Heart left ventricle (tissue), 16 donors: ENCODE measurements around the gene CHRNG. TPM values are rescaled to one million over a fixed set of nuclear protein-coding genes. Genes with fewer than 3 reads are reported as not detected.
A peak's percentile ranks its signal among the peaks of the same experiment; 100 is the strongest.

ENCODE experiments used
- ATAC-seq, 4 donors: fragments of 200-7000 bp; cut with Tn5 transposase; one replicate each; pipeline ENCODE4 v1.9.1; 2020 to 2022; ENCODE audit warnings: moderate library complexity in 4 of 4, mild to moderate bottlenecking in 3 of 4, moderate number of reproducible peaks in 1 of 4
- DNase-seq, 5 donors: peaks; one replicate each; pipeline ENCODE4 v3.0.0-alpha.2; 2020
- H3K27ac ChIP-seq, 12 donors: fragments of 200-600 bp; sonication (generic) in 4 of 12; one replicate each; pipeline versions ENCODE4 v1.5.0 to v1.8.0; 2016 to 2022; ENCODE audit warnings: mild to moderate bottlenecking in 2 of 12
- H3K27me3 ChIP-seq, 9 donors: fragments of 200-600 bp; sonication (generic) in 2 of 9; one replicate each; pipeline versions ENCODE4 v1.5.1 to v1.8.0; 2016 to 2022; ENCODE audit warnings: mild to moderate bottlenecking in 3 of 9
- H3K36me3 ChIP-seq, 9 donors: fragments of 200-600 bp; sonication (generic) in 2 of 9; one replicate each; pipeline versions ENCODE4 v1.5.0 to v1.8.0; 2018 to 2022; ENCODE audit warnings: mild to moderate bottlenecking in 2 of 9
- H3K4me1 ChIP-seq, 12 donors: fragments of 200-600 bp; sonication (generic) in 4 of 12; one replicate each; pipeline versions ENCODE4 v1.5.0 to v1.8.0; 2016 to 2022; ENCODE audit warnings: mild to moderate bottlenecking in 3 of 12
- H3K4me3 ChIP-seq, 12 donors: fragments of 200-600 bp; sonication (generic) in 4 of 12; one replicate each; pipeline versions ENCODE4 v1.5.0 to v1.8.0; 2017 to 2022; ENCODE audit warnings: mild to moderate bottlenecking in 9 of 12, moderate library complexity in 4 of 12
- H3K9me3 ChIP-seq, 12 donors: fragments of 200-600 bp; sonication (generic) in 4 of 12; one replicate each; pipeline versions ENCODE4 v1.5.0 to v1.8.0; 2016 to 2022; ENCODE audit warnings: mild to moderate bottlenecking in 1 of 12
- POLR2A ChIP-seq, 2 donors: fragments of 450-650 bp; IDR thresholded peaks; one replicate each; pipeline ENCODE4 v1.6.1; 2017; ENCODE audit warnings: antibody characterized with exemption in 2 of 2, mild to moderate bottlenecking in 2 of 2, moderate library complexity in 2 of 2
- WGBS, 4 donors: extraction: QIAGEN DNeasy Blood & Tissue Kit in 2 of 4; methylation state at CpG; one replicate each; pipeline versions ENCODE4 v1.1.5 to v1.1.7; 2013 to 2018; 5-methylcytosine and 5-hydroxymethylcytosine counted together
- intact Hi-C, 10 donors: fragments of 100-400 bp; cut with DNase I; formaldehyde crosslinking; loops; one replicate each; pipeline versions ENCODE4 v1.11.1 to v1.14.2; 2022
- polyA plus RNA-seq, 2 donors: library from polyadenylated mRNA; stranded (reverse); fragments of 200-250 nt; gene quantifications; one replicate each; pipeline ENCODE4 v1.2.3, GENCODE V29; 2013
- total RNA-seq, 9 donors: library from RNA; depleted of rRNA in 2 of 9; stranded (reverse); fragments of >200 nt in 2 of 9; fragmentation: NEBNext Ultra II Directional in 3 of 9; extraction: Animal tissue kit (Norgen Biotek cat#: 25700) in 3 of 9; gene quantifications; one replicate each; pipeline versions ENCODE4 v1.1.0 to v1.2.4, GENCODE V29; 2016 to 2023
- TF ChIP-seq, protein P1 (sequence below), 12 donors: fragments of 200-600 bp; sonication (generic) in 4 of 12; IDR thresholded peaks; one replicate each; pipeline versions ENCODE4 v1.5.0 to v1.8.0; 2018 to 2022; ENCODE audit warnings: antibody characterized with exemption in 12 of 12, mild to moderate bottlenecking in 5 of 12
- donor health status: ischemic (EF 13 %, LVEDD 7.1; RV severe dilation, severe dysfunction).
- donor health status: healthy with polysubstance abuse.
- donor health status: DM: no; HTN: yes; CAD: no.
- donor health status: DM: no; HTN: no; CAD: no.
- donor health status: ischemic (EF 25% LVEDD 6.9; RV normal size, moderate dysfunction).
- donor health status: ischemic (EF 25% LVEDD 5.7; RV mildly dilated, moderate dysfunction).
- donor health status: healthy.
- donor health status: DM: yes; HTN: yes; CAD: no.
- donor health status: ischemic (EF 35%, LVEDD 5.7; RV mildly dilated, moderate dysfunction).
- donor health status: nonischemic (EF 11% LVEDD 7.7; RV severe dilation, severe dysfunction).
- donor health status: DM: yes; HTN: yes; CAD: no.
- donor health status: PGD.
- donor health status: ischemic (EF 29% LVEDD 5.4; RV normal size, mild dysfunction).
- donor health status: nonischemic (EF 23%, LVEDD 6.1; RV moderate dilation, normal function).

CHRNG gene
- total and polyA plus RNA-seq, 11 donors: not detected

GRCh38 chr2:232542715-232543467, 3.4 kb downstream of the CHRNG start:
- peaks cover 0 to 13% (median 0%) of the 10 kb centered on the region in 9 donors for H3K36me3 ChIP-seq
- peaks cover 0 to 3% (median 0%) of the 10 kb centered on the region in 9 donors for H3K27me3 ChIP-seq
- TF ChIP-seq, protein P1, sequence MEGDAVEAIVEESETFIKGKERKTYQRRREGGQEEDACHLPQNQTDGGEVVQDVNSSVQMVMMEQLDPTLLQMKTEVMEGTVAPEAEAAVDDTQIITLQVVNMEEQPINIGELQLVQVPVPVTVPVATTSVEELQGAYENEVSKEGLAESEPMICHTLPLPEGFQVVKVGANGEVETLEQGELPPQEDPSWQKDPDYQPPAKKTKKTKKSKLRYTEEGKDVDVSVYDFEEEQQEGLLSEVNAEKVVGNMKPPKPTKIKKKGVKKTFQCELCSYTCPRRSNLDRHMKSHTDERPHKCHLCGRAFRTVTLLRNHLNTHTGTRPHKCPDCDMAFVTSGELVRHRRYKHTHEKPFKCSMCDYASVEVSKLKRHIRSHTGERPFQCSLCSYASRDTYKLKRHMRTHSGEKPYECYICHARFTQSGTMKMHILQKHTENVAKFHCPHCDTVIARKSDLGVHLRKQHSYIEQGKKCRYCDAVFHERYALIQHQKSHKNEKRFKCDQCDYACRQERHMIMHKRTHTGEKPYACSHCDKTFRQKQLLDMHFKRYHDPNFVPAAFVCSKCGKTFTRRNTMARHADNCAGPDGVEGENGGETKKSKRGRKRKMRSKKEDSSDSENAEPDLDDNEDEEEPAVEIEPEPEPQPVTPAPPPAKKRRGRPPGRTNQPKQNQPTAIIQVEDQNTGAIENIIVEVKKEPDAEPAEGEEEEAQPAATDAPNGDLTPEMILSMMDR (IDR thresholded peaks at IDR 0.05): no peak
- TF ChIP-seq POLR2A (IDR thresholded peaks at IDR 0.05): no peak
- peaks cover 0 to 29% (median 0%) of the 10 kb centered on the region in 12 donors for H3K4me1 ChIP-seq
- H3K27ac ChIP-seq: no peak overlapping the region
- ATAC-seq: no peak
- intact Hi-C loops: no loop called here
- no peak overlapping the region for H3K4me3 ChIP-seq
- 87 to 90% (median 89%) methylated on average over 16 to 20 of the region's 20 CpGs for WGBS, 4 donors
- peak in 1 of 5 donors; percentile 11 for DNase-seq
- no peaks in the 10 kb centered on the region for H3K9me3 ChIP-seq

DNA sequence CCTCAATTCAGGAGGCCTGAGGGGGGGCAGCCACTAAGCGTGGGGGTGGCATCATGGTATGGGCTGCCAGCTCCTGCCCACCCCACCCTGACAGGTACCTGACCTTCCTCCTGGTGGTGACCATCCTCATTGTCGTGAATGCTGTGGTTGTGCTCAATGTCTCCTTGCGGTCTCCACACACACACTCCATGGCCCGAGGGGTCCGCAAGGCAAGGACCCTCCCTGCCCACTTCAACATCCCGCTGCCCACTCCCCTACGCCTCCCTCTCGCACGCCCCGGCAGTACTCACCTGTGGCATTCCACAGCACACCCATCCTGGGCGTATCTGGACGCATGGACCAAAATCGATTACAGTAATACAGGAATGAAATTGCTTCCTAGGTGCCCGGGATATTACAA, 4.0 kb downstream of the CHRNG start:
- no peak for ATAC-seq

GRCh38 chr2:232543928-232544631, 4.6 kb downstream of the CHRNG start:
- DNase-seq (no peak), ATAC-seq (no peak)
- H3K27me3 ChIP-seq: peaks cover 0 to 3% (median 0%) of the 10 kb centered on the region in 9 donors
- peaks cover 0 to 11% (median 1%) of the 10 kb centered on the region in 12 donors for H3K9me3 ChIP-seq
- H3K27ac ChIP-seq: no peak overlapping the region
- 91 to 95% (median 92%) methylated on average over 15 to 19 of the region's 19 CpGs for WGBS, 4 donors
- peaks cover 0 to 26% (median 0%) of the 10 kb centered on the region in 12 donors for H3K4me1 ChIP-seq
- intact Hi-C loops: no loop called here
- H3K4me3 ChIP-seq: no peak overlapping the region
- TF ChIP-seq, protein P1 (IDR thresholded peaks at IDR 0.05): no peak
- no peak for TF ChIP-seq POLR2A (IDR thresholded peaks at IDR 0.05)
- peaks cover 0 to 13% (median 0%) of the 10 kb centered on the region in 9 donors for H3K36me3 ChIP-seq

More for the DNA sequence above, 4.0 kb downstream of the CHRNG start:
- H3K27me3 ChIP-seq: peaks cover 0 to 3% (median 0%) of the 10 kb centered on the region in 9 donors
- peaks cover 0 to 13% (median 0%) of the 10 kb centered on the region in 9 donors for H3K36me3 ChIP-seq
- intact Hi-C loops: no loop called here
- H3K9me3 ChIP-seq: peaks cover 0 to 5% (median 0%) of the 10 kb centered on the region in 12 donors
- no peak overlapping the region for H3K27ac ChIP-seq
- TF ChIP-seq, protein P1 (IDR thresholded peaks at IDR 0.05): no peak
- TF ChIP-seq POLR2A (IDR thresholded peaks at IDR 0.05): no peak
- no peak overlapping the region for H3K4me3 ChIP-seq
- peaks cover 0 to 26% (median 0%) of the 10 kb centered on the region in 12 donors for H3K4me1 ChIP-seq
- 90 to 94% (median 91%) methylated on average over 14 of the region's 14 CpGs for WGBS, 4 donors
- no peak for DNase-seq

DNA sequence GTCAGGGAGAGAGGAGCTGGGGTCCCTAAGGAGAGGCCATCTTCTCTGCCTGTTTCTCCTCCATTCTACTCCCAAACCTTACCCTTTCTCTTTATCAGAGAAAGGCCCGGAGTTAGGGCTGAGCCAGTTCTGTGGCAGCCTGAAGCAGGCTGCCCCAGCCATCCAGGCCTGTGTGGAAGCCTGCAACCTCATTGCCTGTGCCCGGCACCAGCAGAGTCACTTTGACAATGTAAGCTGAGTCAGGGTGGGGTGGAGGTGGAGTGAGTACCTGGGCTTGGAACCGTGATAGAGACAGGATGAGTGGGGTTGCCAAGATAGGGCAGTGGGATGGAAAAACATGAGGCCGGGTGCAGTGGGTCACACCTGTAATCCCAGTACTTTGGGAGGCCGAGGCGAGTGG, 5.2 kb downstream of the CHRNG start:
- WGBS, 4 donors: 84 to 93% (median 92%) methylated on average over 6 of the region's 6 CpGs
- no peak overlapping the region for H3K27ac ChIP-seq
- TF ChIP-seq, protein P1 (IDR thresholded peaks at IDR 0.05): no peak
- TF ChIP-seq POLR2A (IDR thresholded peaks at IDR 0.05): no peak
- no peak overlapping the region for H3K4me3 ChIP-seq
- H3K27me3 ChIP-seq: no peaks in the 10 kb centered on the region
- peaks cover 0 to 13% (median 0%) of the 10 kb centered on the region in 9 donors for H3K36me3 ChIP-seq
- H3K4me1 ChIP-seq: peaks cover 0 to 29% (median 3%) of the 10 kb centered on the region in 12 donors
- DNase-seq (peak in 1 of 5 donors; percentile 9), ATAC-seq (no peak)
- peaks cover 0 to 16% (median 2%) of the 10 kb centered on the region in 12 donors for H3K9me3 ChIP-seq
- intact Hi-C loops: no loop called here
